ENCODE measurements around the gene RCOR3. TPM values are rescaled to one million over a fixed set of nuclear protein-coding genes. Genes with fewer than 3 reads are reported as not detected.
"Not testable (repeated sequence)": the region's sequence is repeated elsewhere in the genome, so short reads cannot be mapped to it uniquely, and the experiment has no call there.

Gene RCOR3
- total RNA-seq, 2 donors from 2014 or later: 40.6 to 45.6 TPM

- intact Hi-C loops (cut with DNase I, micrococcal nuclease): no loop called here
- DNase-seq (no peak), ATAC-seq (peak; percentile 4)
These were observed 74.7 kb downstream of the RCOR3 start for GRCh38 chr1:211333906-211334305.

GRCh38 chr1:211334986-211335385, 75.8 kb downstream of the RCOR3 start:
- ATAC-seq (no peak), DNase-seq (no peak)
- intact Hi-C loops (cut with DNase I, micrococcal nuclease): no loop called here

- ATAC-seq (peak; percentile 80), DNase-seq (peak; percentile 56 to 63)
These were observed 76.5 kb downstream of the RCOR3 start for GRCh38 chr1:211335522-211336157.

GRCh38 chr1:211336161-211336560, 77.0 kb downstream of the RCOR3 start:
- DNase-seq (peak; percentile 68 to 72), ATAC-seq (peak; percentile 71)
- intact Hi-C loops (cut with DNase I, micrococcal nuclease): no loop called here

More at GRCh38 chr1:211335522-211336157, 76.5 kb downstream of the RCOR3 start:
- intact Hi-C loops (cut with DNase I, micrococcal nuclease): no loop called here

- DNase-seq (peak in 1 of 2 donors; percentile 45), ATAC-seq (peak; percentile 31)
- intact Hi-C loops (cut with DNase I, micrococcal nuclease): no loop called here
These were observed 77.6 kb downstream of the RCOR3 start for GRCh38 chr1:211336775-211337174.

GRCh38 chr1:211337430-211338223, 78.5 kb downstream of the RCOR3 start:
- ATAC-seq (no peak), DNase-seq (no peak)
- intact Hi-C loops (cut with DNase I, micrococcal nuclease): no loop called here

GRCh38 chr1:211338224-211338620, 79.1 kb downstream of the RCOR3 start:
- DNase-seq (no peak), ATAC-seq (no peak)
- intact Hi-C loops (cut with DNase I, micrococcal nuclease): no loop called here

GRCh38 chr1:211339631-211340041, 80.5 kb downstream of the RCOR3 start:
- peak; percentile 62 to 67 for DNase-seq
- peak; percentile 46 for ATAC-seq

GRCh38 chr1:211340622-211341507, 81.7 kb downstream of the RCOR3 start:
- intact Hi-C loops (cut with DNase I, micrococcal nuclease): no loop called here
- no peak for DNase-seq
- ATAC-seq: peak; percentile 61

More at GRCh38 chr1:211339631-211340041, 80.5 kb downstream of the RCOR3 start:
- intact Hi-C loops (cut with DNase I, micrococcal nuclease): no loop called here

- intact Hi-C loops (cut with DNase I, micrococcal nuclease): no loop called here
- ATAC-seq: no peak
- no peak for DNase-seq
These were observed 82.8 kb downstream of the RCOR3 start for GRCh38 chr1:211341999-211342398.

- DNase-seq: no peak
- ATAC-seq: no peak
- intact Hi-C loops (cut with DNase I, micrococcal nuclease): no loop called here
These were observed 84.4 kb downstream of the RCOR3 start for GRCh38 chr1:211343607-211344006.

- intact Hi-C loops (cut with DNase I, micrococcal nuclease): no loop called here
- DNase-seq: no peak
- ATAC-seq: peak; percentile 57
These were observed 85.0 kb downstream of the RCOR3 start for GRCh38 chr1:211344152-211344618.

GRCh38 chr1:211345719-211346118, 86.6 kb downstream of the RCOR3 start:
- ATAC-seq (no peak), DNase-seq (no peak)
- intact Hi-C loops (cut with DNase I, micrococcal nuclease): no loop called here

- intact Hi-C loops (cut with DNase I, micrococcal nuclease): no loop called here
- no peak for DNase-seq
- no peak for ATAC-seq
These were observed 88.1 kb downstream of the RCOR3 start for GRCh38 chr1:211347077-211347844.

- ATAC-seq (no peak), DNase-seq (no peak)
- intact Hi-C loops (cut with DNase I, micrococcal nuclease): no loop called here
These were observed 89.4 kb downstream of the RCOR3 start for GRCh38 chr1:211348547-211348946.

- ATAC-seq: peak; percentile 83
- DNase-seq: no peak
- intact Hi-C loops (cut with DNase I, micrococcal nuclease): no loop called here
These were observed 90.6 kb downstream of the RCOR3 start for GRCh38 chr1:211349741-211350140.

- intact Hi-C loops (cut with DNase I, micrococcal nuclease); ATAC-seq: not testable (repeated sequence)
These were observed 92.9 kb downstream of the RCOR3 start for GRCh38 chr1:211352055-211352454.

GRCh38 chr1:211352465-211352864, 93.3 kb downstream of the RCOR3 start:
- DNase-seq (no peak), ATAC-seq (no peak)
- intact Hi-C loops (cut with DNase I, micrococcal nuclease): no loop called here

More at GRCh38 chr1:211352055-211352454, 92.9 kb downstream of the RCOR3 start:
- not testable (repeated sequence) for DNase-seq
